HG02610 (cell line): ENCODE measurements around the gene RIN1.

ENCODE experiments used
- ATAC-seq: cut with Tn5 transposase; IDR thresholded peaks from one replicate; pipeline ENCODE4 v1.9.1; 2021; ENCODE audit warnings: mild to moderate bottlenecking, moderate library complexity; ENCODE audit not compliant: unreplicated experiment

The RIN1 gene

DNA sequence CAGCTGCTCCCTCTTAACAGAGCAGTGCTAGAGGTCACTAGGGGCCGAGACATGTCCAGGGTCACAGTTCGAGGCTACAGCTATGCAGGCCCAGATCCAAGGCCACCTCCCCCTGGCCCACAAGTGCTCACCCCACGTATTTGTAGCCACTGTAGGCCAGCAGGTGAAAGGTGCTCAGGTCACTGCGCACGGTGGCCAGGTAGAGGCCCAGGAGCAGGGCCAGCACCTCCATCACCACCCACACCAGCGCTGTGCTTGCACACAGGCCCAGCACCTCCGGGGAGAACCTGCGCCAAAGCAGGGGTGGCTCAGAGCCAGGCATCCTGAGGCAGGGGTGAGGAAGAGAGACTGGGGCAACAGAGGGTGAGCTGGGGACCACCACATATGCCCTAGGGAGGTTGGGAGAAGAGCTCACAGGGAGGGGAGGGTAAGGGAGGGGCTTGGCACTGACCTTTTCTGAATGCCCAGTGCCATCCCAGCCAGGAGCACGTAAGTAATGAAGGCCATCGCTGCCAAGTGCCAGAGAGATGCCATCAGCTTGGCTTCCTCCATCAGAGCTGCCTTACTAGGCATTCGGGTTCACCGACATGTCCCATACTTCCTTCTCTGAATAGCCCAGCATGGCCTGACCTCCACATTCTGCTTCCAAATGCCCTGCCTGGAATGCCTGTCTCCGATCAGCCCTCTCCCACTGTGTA lies 50.8 kb downstream of the RIN1 start:
- ATAC-seq, result no peak

DNA sequence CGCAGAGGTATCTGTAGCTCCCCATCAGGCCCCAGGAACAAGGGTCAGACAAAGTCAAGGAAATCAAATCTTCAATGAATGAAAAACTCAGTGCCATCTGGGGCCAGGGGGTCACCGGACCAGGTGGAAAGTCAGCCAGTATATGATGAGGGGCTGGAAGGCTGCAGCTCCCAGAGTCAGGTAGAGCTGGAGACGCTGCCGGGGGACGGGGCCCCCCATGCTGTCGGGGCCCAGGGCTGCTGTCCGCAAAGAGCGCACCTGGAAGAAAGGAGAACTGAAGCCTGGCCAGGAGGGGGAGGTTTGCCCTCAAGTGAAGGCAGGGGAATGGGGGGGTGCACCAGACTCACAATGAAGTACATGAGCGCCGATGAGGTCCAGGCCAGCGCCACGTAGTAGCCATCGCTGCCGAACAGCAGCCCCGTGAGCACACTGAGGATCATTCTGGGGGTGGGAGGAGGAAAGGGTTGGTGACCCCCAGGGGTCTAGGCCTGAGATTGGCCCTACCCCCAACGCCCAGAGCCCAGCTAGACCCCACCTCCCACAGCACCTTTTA lies 51.6 kb downstream of the RIN1 start:
- ATAC-seq, result no peak

DNA sequence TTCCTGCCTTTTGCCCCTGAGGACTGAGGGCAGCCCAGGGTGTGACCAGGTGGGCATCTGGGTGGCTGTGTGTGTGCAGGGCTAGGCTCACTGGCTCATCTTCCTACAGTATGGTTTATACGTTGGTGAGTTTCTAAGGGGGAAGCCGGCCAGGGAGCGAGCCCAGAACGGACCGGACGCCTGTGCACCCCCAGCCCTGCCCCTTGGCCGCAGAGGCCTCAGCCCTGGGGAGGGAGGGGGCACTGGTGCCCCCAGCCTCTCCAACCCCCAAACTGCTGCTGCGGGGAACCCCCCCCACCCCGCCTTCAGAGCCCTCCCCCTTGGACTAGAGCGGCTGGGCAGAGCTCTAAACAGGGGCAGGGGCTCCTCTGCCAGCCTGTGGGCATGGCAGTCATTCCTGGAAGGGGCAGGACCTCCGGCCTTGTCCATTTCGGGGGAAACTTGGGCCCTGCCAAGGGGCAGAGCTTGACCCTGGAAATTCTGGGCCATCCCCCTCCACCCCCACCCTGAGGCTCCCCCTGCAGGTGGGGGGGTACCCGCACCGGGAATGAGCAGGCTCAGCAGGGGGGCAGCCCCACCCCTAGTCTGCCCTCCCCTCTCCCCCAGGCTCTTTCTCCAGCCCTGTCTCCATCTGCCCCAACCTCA lies 52.7 kb downstream of the RIN1 start:
- ATAC-seq, result no peak

DNA sequence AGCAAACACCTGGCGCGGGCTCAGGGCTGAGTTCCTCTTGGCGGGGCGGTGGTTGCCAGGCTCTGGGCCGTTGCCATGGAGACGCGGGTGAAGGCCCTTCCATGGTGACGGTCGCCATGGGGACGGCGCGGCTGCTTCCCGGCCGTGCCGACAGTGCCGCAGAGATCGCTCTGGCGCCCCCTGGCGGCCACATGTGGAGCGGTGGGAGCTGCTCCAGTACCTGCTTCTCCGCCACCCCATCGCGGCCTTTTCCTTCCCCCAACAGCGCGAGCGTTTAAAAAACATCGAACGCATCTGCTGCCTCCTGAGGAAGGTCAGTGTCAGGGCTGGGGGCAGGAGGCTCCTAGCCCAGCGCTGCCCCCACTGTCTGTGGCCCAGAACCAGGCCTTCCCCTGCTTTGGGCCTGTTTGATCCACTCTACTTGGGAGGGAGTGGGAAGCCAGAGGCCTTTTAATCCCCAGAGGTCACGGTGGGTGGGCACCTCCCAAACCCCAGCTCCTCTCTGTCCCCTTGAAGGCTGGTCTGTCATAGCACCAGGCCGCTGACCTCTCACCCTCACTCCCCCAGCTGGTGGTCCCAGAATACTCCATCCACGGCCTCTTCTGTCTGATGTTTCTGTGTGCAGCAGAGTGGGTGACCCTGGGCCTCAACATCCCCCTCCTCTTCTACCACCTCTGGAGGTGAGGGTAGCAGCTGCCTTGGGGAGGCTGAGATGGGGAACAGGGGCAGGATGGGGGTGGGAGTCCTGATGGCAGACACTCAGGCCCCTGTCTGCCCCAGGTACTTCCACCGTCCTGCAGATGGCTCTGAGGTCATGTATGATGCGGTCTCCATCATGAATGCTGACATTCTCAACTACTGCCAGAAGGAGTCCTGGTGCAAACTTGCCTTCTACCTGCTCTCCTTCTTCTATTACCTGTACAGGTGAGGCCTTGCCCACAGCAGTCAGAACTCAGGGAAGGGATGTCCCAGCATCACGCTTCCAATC lies 53.5 kb downstream of the RIN1 start:
- peak; percentile 71 for ATAC-seq
